ENCODE results near the gene IGFBP6.

DNA sequence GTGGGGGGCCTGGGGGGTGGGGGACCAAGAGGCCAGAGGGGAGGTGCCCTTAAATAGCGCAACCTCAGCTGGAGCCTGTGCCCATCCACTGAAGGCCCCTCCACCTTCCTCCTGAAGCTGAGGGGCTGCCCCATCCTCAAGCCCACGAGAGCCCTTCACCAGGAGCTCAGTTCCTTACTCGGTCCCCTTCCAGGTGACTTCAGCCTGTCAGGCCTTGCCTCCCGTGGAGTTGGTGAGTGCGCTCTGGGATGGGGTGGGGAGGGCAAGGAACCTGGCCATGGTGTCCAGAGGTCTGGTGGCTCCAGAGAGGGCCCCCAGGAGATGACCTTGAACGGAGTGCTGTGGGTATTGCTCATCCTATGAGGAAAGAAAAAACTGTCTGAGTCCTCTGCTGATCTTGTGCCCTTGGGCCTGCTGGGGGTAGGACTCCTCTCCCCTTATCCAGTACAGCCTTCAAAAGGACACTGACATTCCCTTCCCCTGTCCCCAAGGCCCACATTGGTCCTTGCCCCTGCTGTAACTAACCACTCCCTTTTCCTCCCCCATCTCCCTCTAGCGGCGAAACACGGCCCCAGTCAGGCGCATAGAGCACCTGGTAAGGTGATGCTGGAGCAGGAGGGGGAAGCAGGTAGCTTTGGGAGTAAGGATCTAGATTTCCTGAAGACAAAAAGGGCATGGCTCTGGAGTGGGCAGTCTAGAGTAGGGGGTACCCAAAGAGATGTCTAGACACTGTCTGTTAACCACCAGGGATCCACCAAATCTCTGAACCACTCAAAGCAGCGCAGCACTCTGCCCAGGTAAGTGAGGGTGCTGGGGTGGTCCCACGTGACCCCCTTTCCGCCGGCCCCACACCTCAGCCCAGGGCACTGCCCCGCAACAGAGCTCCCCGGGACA, 44.0 kb upstream of the IGFBP6 start:
- TF ChIP-seq, protein P1, sequence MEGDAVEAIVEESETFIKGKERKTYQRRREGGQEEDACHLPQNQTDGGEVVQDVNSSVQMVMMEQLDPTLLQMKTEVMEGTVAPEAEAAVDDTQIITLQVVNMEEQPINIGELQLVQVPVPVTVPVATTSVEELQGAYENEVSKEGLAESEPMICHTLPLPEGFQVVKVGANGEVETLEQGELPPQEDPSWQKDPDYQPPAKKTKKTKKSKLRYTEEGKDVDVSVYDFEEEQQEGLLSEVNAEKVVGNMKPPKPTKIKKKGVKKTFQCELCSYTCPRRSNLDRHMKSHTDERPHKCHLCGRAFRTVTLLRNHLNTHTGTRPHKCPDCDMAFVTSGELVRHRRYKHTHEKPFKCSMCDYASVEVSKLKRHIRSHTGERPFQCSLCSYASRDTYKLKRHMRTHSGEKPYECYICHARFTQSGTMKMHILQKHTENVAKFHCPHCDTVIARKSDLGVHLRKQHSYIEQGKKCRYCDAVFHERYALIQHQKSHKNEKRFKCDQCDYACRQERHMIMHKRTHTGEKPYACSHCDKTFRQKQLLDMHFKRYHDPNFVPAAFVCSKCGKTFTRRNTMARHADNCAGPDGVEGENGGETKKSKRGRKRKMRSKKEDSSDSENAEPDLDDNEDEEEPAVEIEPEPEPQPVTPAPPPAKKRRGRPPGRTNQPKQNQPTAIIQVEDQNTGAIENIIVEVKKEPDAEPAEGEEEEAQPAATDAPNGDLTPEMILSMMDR (IDR thresholded peaks at IDR 0.05): peak; percentile 70
- no peak for TF ChIP-seq EZH2 (IDR thresholded peaks at IDR 0.05; ENCODE audit: borderline replicate concordance, insufficient read depth, low read depth, low read length, poor library complexity, severe bottlenecking)

Measured in B cell (primary cell).